NCI-H1417 treated with DMSO at 0.1 percent for 48 hours (cell line): ENCODE measurements around the gene PDIA6.
"Not testable (repeated sequence)": the region's sequence is repeated elsewhere in the genome, so short reads cannot be mapped to it uniquely, and the experiment has no call there.

Experiments used
- DNase-seq: peaks from one replicate; lab custom pipeline; 2025; lab: John Stamatoyannopoulos, UW

Gene PDIA6

DNA sequence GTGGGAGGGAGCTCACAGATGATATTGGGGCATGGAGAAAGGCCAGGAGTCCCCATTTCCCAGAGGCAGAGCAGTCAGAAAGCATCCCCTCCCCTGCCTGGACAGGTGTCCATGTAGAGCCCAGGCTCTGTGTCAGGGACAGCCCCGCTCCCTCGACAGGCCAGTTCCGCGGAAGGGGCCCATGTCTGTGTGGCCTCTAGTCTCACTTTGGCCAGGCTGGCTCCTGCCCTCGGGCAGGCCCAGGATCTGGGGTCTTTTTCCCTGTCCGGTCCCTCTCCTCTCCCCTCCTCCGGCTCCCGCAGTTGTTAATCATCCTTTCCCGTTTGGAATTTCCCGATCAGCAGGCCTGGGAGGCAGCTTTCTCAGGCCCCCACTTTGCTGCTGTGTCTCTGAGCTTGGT, 20.4 kb upstream of the PDIA6 start:
- DNase-seq: no peak

DNA sequence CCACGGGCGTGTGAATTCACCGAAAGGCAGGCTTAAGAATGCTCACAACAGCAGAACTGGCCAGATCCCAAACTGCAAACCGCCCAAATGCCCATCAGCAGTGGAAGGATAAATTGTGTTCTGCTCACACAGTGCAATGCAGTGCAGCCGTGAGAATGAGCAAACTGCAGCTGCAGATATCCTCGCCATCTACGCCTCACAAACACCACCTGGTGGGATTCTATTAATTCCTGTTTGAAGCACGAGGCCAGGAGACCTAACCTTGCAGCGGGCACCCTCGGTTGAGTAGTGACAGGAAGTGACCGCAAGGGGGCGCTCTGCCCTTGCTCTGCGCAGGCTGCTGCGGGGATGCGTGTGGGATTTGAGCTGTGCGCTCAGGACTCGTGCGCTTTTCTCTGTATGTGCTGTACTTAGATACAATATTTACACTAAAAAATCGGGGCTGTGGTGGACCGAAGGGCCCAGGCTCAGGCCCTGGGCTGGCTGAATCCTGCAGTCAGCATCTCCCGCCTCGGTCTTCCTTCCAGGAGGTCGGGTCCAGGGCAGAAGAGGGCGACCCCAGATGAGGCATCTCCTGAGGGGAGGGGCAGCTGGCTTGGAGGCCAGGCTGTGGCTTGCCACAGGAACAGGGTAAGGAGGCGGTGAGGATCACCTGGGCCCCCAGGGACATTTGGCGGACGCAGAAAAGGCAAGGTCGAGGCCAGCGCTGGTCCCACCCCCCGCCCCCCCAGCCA, 19.8 kb upstream of the PDIA6 start:
- peak; percentile 83 for DNase-seq

DNA sequence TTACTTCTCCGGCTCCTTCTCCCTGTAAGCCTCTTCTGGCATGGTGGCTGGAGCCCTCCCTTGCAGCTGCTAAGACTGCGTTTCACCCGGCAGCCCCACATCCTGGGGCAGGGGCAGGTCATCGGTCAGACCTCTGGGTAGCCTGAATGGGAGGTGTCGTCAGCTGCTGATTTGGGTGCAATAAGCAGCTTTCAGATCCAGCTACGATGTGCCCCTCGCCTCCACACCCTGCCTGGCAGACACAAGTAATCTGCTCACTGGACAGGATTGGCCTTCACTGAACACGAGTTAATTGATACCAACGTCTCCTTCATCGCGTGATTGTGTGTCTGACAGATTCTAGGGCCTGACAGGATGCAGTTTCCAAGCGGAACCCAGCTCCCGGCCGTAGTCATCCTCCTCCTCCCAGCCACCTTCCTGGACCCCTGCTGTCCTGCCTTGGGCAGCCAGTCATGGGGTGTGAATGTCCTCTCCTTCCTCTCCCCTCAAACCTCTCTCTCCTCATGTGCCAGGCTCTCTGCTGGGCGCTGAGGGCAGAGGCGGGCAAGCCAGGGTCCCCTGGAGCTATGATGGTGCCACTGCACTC, 18.9 kb upstream of the PDIA6 start:
- no peak for DNase-seq

DNA sequence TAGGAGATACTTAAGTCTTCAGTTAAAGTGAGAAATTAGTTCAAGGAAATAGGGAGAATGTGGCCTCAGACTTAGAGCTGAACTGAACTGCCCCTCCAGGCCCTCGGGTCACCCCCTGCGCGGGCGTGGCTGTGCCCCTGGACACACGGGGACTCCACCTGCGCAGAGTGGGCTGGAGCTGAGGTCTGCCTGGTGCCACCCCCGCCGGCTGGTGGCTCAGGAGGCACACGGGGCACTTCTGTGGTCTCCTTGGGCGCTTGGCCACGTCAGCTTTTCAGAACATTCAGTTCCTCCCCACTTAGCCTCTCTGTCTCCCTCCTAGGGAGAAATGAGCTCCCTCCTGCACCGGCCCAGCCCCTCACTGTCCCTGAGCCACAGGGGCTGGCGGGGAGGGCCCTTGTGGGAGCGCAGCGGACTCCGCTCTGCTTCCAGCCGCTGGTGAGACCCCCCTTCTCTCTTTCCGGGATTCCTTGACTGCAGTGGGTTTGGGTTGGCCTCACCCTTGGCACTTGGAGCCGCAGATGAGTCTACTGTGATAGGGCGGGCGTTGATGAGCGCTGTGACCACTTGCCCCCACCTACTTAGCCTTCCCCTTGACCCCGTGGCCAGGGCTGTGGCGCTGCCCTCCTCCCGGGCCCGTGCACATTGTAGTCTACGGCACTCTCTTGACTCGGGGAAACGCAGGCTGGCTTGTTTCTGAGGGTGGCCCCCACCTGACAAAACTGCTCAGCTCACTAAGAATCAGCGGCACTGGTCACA, 18.2 kb upstream of the PDIA6 start:
- DNase-seq: no peak

DNA sequence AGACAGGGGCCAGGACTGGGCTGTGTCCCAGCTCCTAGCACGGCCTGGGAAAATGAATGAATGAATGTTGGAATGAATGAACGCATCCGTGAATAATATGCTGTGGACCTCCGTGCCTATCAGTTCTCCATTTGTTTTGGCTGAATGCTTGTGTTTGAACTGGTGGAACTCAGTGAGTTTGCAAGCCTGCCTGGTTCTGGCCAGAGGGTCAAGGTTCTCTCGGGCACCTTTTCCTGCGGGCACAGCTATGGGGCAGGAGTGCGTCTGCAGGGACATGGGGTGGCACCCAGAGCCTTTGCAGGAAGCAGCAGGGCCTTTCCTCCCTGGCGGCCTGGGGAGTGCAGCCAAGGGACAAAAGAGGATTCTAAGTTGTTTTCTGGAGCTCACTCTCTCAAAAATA, 17.6 kb upstream of the PDIA6 start:
- no peak for DNase-seq

DNA sequence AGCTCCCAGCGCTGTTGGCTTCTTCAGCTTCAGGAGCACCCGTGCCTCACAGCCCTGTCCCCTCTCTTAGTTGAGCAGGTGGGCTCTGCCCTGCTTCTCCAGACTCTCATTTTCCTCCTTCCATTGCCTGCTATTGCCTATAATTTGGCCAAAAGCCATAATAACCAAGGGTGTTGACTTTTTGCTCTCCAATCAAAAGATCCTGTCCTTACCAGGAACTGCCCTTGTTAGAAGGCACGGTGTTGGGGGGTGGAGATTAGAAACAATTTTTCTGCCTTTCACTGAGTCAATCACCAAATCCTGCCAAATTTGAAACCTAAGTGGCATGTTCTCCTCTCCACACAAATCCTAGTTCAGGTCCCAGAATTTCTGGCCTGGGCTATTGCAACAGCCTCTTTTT, 16.7 kb upstream of the PDIA6 start:
- DNase-seq: no peak

DNA sequence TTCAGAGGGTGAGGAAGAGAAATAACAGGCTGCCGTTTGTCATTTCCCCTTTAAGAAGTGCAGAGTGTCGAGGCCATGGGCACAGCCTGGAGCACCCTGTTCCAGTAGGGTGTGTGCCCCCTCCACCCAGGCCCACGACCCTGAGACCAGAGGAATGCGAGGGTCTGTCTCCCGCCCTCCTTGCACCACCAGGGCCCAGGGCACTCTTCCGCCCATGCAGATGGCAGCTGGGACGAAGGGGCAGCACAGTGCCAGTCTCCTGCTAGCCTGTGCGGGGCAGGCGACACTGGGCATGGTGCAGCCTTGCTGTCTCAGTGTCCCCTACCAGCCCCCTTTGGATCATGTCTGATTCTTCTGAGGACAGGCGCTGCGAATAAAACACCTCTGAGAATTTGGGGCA, 15.8 kb upstream of the PDIA6 start:
- no peak for DNase-seq

DNA sequence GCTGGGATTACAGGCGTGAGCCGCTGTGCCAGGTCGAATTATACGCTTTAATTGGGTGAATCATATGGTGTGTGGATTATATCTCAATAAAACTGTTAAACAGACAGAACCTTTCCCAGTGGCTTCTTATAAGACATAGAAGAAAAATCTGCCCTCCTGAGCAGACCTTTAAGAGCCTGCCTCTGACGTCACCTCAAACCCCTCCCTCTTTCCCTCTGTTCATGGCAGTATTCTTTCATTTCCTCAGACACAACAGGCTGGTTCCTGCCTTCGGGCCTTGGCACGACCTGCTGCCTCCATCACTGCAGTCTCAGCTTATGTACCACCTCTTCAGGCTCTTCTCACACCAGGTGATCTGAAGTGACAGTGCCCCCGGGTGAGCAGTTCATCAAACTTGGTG, 14.0 kb upstream of the PDIA6 start:
- no peak for DNase-seq

DNA sequence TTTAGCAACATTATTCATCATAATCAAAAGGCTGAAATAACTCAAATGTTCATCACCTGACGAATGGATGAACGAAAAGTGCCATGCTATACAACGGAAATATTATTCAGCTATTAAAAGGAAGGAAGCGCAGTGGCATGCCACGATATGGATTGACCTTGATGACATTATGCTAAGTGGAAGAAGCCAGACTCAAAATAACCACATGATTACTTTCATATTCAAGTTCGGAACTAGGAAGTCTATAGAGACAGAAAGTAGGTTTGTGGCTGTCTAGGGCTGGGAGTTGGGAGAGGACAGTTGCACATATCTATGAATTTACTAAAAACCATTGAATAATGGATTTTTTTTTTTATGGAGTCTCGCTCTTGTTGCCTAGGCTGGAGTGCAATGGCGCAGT, 13.4 kb upstream of the PDIA6 start:
- DNase-seq: no peak

DNA sequence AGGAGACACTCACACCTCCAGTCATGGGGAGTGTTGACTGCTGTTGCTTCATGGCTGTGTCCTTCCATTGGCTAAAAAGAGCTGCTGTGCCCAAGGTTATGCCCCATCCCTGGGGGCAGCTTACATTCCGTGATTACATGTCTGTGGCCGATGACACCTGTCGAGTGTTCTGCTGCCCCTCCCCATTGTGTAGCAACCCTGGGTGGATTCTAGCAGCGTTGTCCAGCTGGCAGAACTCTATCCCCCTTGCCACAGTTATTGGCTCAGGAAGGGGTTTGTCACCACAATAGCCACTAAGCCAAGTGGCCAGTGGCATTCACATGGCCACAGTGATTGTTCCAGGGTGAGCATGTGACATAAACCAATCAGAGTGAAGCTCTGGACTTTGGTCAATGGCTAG, 11.6 kb upstream of the PDIA6 start:
- DNase-seq: no peak

DNA sequence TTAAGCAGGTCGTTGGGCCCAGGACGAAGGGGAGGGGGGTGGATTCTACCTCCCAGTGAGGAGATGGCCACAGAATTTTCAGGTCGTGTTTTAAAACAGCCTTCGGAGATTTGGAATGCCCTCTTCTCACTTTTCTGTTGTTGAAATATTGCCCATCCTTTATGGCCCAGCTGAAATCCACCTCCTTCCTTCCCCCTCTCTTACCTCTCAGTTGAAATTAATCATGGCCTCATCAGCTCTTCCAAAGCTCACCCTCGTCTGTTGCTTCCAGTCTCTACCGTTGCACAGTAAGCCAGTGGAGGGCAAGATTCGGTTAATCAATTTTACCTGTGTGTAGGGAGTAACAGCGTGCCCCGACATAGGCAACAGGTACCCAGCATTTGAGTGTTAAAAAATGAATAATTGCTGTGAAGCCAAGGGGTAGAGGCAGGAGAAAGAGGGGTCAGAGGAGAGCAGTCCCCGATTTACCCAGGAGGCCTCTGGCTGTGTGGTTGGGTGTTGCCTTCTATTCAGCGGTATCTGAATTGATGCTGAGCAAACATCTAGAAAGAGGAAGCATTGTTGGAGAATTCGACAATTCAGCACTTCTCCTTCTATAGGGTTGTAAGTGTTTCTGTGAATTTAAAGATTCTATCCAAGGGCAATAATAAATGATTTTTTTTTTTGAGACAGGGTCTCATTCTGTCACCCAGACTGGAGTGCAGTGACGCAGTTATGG, 8.6 kb upstream of the PDIA6 start:
- no peak for DNase-seq

DNA sequence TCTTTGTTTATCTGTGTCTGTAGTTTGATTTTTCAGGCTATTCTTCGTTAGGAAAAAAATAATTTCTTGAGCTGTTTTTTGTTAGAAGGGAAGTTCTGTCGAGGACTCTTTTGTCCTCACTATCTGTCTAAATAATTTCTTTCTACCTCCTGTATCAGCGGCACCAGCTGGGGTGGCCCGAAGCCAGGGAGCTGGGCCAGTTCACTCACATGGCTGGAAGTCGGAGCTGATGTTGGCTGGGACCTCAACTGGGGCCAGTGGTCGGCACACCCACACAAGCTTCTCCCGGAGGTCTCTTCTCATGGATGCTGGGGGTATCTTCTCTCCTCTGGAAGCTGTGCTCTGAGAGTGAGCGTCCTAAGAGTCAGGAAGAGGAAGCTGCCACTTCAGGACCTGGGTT, 8.0 kb upstream of the PDIA6 start:
- no peak for DNase-seq

DNA sequence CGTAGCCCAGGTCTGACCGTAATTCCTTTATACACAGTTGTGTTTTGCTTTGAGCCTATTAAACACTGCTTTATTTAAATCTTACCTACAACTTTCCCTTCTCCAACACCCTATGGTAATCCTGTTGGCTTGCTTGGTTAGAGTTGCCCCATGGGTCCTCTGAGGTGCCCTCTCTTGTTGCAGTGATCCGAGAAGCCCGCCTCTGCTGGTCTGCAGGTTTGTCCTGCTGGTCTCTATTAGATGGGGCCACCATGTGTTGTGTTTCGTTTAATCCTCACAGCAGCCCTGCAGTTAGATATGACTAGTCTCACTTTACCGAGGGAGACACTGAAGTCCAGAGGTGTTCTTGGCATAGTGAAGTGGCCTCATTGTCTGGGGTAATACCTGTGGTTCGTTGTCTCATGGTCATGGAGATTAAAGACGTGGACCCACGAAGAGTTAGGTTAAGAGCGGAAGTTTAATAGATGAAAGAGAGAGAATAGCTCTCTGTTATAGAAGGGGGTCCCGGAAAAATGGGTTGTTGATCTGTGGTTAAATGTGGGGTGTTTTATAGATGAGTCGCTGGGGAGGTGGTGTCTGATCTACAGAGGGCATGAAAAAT, 7.2 kb upstream of the PDIA6 start:
- no peak for DNase-seq

DNA sequence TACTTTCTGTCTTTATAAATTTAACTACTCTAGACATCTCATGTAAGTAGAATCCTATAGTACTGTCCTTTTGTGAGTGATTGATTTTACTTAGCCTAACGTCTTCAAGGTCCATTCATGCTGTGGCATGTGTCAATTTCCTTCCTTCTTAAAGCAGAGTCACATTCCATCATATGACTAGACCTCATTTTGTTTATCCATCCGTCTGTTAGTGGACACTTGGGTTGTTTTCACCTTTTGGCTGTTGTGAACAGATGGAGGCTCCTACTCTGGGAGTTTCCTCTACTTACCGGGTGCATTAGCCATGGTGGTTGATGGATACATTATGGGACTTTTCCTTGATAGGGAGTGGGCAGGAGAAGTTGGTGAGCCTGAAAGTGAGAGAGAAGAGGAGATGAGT, 6.4 kb upstream of the PDIA6 start:
- DNase-seq: no peak

DNA sequence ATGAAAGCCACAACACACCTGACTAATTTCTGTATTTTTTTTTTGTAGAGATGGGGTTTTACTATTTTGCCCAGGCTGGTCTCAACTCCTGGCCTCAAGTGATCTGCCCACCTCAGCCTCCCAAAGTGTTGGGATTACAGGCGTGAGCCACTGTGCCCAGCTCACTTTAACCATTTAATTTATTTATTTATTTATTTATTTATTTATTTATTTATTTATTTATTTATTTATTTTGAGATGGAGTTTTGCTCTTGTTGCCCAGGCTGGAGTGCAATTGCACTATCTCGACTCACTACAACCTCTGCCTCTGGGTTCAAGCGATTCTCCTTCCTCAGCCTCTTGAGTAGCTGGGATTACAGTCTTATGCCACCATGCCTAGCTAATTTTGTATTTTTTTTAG, 5.7 kb upstream of the PDIA6 start:
- DNase-seq: not testable (repeated sequence)

DNA sequence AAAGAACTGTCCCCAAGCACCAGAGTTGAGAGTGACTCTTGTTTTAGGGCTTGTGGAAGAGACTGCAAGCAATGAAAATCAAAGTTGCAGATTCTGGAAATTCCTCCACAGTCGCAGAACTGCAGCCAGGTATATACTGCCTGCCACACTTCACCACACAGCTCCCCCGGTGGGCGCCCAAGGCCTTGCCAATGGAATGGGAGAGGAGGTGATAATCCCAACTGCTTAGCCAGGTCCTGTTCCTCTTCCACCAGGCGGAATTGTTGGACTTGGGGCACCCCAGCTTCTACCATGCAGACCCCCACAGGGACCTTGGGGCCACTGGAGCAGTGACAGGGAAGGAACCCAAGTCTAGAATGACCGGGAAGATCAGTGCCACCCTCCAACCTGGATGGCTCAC, 4.8 kb upstream of the PDIA6 start:
- no peak for DNase-seq

DNA sequence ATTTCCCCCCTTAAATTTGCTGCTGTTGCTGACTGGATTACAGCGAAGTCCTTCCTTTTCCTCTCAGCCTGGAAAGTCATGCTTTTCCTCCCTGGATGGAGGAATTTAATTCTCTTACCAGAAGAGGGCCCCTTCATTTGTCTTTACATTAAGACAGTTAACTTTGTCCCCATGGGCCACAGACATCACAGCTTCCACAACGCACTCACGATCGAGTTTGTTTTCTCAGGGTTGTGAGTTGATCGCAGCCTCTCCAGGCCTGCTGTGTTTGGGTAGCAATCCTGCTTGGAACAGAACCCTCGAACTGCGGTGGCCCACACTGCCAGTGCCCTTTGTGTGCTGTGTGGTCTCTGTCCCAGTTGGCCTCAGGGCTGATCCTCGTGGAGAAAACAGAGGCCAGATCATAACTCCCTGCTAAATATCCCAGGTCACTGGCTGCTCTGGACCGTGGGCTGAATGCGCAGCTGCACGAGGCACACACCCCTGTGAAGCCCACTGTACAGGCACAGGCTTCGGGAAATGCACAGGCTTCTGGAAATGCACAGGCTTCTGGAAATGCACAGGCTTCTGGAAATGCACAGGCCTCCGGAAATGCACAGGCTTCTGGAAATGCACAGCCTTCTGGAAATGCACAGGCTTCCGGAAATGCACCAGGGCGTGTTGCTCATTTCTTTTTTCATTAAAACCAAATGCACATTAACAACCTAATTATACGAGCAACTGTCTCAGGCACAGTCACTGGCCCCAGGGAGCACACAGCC, 2.2 kb upstream of the PDIA6 start:
- DNase-seq: no peak

DNA sequence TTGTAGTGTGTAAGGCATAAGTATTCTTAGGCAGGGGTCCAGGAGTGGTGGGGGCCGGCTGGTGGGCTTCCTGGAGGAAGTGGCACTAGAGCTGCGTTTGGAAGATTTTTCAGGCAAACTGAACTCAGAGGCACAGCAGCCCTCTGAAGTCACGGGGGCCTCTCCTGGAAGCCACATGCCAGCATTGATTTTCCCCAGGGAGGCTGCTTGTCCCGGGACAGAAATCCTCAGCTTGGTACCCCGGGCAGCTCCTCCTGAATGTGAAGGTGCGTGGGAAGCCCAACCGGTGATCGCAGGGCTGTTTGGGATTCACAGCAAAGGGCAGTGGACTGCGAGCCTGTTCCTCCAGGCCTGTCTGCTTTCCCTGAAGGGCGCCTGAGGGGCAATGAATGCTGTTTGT, 1.6 kb upstream of the PDIA6 start:
- DNase-seq: no peak

DNA sequence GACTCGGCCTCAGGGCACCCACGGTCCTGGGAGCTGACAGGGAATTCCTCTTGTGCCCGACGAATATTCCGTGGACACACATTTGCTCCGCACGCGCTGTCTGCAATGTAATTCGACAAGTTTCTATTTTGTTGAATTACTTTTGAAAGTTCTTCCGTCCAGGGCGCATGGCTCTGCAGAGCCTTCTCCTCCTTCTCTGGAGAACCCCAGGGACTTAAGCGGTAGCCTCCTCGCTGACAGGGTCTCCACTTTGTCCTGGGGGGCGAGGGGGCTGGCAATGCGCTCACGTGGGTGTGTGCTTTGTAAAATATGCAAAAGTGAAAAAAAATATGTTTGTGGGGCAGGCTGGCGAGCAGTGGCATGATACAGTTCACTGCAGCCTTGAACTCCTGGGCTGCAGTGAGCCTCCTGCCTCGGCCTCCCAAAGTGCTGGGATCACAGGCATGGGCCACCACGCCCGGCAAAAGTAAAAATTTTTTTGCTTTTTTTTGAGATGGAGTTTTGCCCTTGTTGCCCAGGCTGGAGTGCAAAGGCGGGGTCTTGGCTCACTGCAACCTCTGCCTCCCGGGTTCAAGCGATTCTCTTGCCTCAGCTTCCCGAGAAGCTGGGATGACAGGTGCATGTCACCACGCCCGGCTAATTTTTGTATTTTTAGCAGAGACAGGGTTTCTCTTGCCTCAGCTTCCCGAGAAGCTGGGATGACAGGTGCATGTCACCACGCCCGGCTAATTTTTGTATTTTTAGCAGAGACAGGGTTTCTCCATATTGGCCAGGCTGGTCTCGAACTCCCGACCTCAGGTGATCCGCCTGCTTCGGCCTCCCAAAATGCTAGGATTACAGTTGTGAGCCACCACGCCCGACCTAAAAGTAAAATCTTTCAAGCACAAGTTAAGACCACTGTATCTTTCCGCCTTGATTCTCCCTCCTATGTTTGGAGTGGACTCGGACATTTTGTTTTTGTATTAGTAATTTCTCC, 866 bp upstream of the PDIA6 start:
- not testable (repeated sequence) for DNase-seq

DNA sequence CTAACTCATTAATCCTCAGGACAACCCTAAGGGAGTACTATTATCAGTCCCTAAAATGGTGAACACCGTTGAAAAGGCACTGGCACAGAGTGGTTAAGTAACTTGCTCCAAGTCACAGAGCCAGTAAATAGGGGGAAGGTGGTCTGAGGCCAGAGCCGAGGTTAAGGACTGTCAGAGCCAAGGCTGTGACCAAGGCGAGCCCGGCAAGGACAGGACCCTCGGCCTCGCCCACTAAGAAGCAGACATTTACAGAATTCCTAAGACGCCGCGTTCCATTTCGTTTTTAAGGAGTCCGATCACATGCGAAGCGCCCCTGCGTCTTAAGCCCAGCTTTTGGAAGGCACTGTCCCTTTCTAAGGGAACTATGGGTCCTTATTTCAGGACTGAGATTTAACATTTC, 1.1 kb downstream of the PDIA6 start:
- no peak for DNase-seq
